PC-9 (cell line): ENCODE results near the gene CNIH2.

Experiments used
- CTCF ChIP-seq: fragments of 200-600 bp; sonication (generic); conservative IDR thresholded peaks from 2 replicates; pipeline ENCODE4 v1.6.1; 2017; ENCODE audit warnings: mixed run types, antibody characterized with exemption, mild to moderate bottlenecking, moderate library complexity
- EZH2 ChIP-seq: fragments of 200-600 bp; sonication (generic); IDR thresholded peaks from 2 replicates; pipeline ENCODE4 v1.8.0; 2017; ENCODE audit warnings: antibody characterized with exemption, low read depth

- TF ChIP-seq CTCF (no peak), EZH2 (no peak)
Measured at GRCh38 chr11:66261578-66261977, 16.4 kb upstream of the CNIH2 start.
